Left ventricle myocardium inferior (tissue), 1 donor: ENCODE data around the gene TMED10. TPM values are rescaled to one million over a fixed set of nuclear protein-coding genes. Genes with fewer than 3 reads are reported as not detected.

ENCODE experiments used
- DNase-seq: peaks from one replicate; pipeline ENCODE4 v3.0.0-alpha.2; 2020
- H3K27ac ChIP-seq: fragments of 200-600 bp; replicated peaks from 2 replicates; pipeline ENCODE4 v1.8.0; 2021
- H3K27me3 ChIP-seq: fragments of 200-600 bp; 2 replicates; pipeline ENCODE4 v1.8.0; 2021; ENCODE audit warnings: low read depth
- H3K36me3 ChIP-seq: fragments of 200-600 bp; 2 replicates; pipeline ENCODE4 v1.8.0; 2021
- H3K4me1 ChIP-seq: fragments of 200-600 bp; 2 replicates; pipeline ENCODE4 v1.8.0; 2021
- H3K4me3 ChIP-seq: fragments of 200-600 bp; 2 replicates; pipeline ENCODE4 v1.8.0; 2021; ENCODE audit warnings: mild to moderate bottlenecking, moderate library complexity
- H3K9me3 ChIP-seq: fragments of 200-600 bp; replicated peaks from 2 replicates; pipeline ENCODE4 v1.8.0; 2021
- CTCF ChIP-seq: fragments of 200-600 bp; IDR thresholded peaks from 2 replicates; pipeline ENCODE4 v1.8.0; 2021; ENCODE audit warnings: antibody characterized with exemption, mild to moderate bottlenecking, borderline replicate concordance
- intact Hi-C: fragments of 100-400 bp; cut with micrococcal nuclease; formaldehyde crosslinking; loops from one replicate; pipeline ENCODE4 v1.11.0; 2022
- total RNA-seq: library from RNA; stranded (reverse); fragmentation: NEBNext Ultra II Directional; extraction: Animal tissue kit (Norgen Biotek cat#: 25700); gene quantifications from one replicate; pipeline ENCODE4 v1.2.1, GENCODE V29; 2021
- donor health status: DM: no; HTN: yes; CAD: no; lungs with severe emphysema.

The TMED10 gene
- total RNA-seq, 1 donor from 2014 or later, result 278 TPM

DNA sequence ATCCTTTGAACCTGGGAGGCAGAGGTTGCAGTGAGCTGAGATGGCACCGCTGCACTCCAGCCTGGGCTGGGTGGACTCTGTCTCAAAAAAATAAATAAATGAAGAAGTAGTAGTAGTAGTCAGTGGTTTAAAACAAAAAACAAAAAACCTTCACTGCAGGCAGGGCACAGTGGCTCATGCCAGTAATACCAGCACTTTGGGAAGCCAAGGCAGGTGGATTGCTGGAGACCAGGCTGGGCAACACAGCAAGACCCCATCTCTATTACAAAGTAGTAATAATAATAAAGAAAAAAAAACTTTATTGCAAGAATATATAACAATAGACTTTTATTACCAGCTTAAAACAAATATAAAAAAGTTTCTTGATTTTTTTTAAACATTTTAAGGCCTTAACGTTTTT, 35.8 kb downstream of the TMED10 start:
- H3K27me3 ChIP-seq, result no peaks in the 10 kb centered on the region
- intact Hi-C loops, result loop anchor here (5.0 kb wide), 1 partner anchor 157 kb away; no protein-coding TSS in a partner anchor
- peaks cover 55% of the 10 kb centered on the region for H3K4me1 ChIP-seq
- peaks cover 8% of the 10 kb centered on the region for H3K36me3 ChIP-seq
- DNase-seq, result no peak
- H3K27ac ChIP-seq, result no peak overlapping the region
- no peak for TF ChIP-seq CTCF
- H3K9me3 ChIP-seq, result no peaks in the 10 kb centered on the region
- H3K4me3 ChIP-seq, result no peak overlapping the region

GRCh38 chr14:75139185-75139584, 37.2 kb downstream of the TMED10 start:
- no peaks in the 10 kb centered on the region for H3K27me3 ChIP-seq
- peaks cover 16% of the 10 kb centered on the region for H3K36me3 ChIP-seq
- no peak for TF ChIP-seq CTCF
- H3K4me1 ChIP-seq, result peaks cover 41% of the 10 kb centered on the region
- intact Hi-C loops, result loop anchor here (10.0 kb wide), 1 partner anchor 346 kb away; no protein-coding TSS in a partner anchor
- no peak for DNase-seq
- H3K27ac ChIP-seq, result peak overlapping the region; percentile 54
- no peaks in the 10 kb centered on the region for H3K9me3 ChIP-seq
- H3K4me3 ChIP-seq, result no peak overlapping the region

GRCh38 chr14:75138492-75138891, 37.9 kb downstream of the TMED10 start:
- TF ChIP-seq CTCF, result no peak
- Histone ChIP-seq H3K9me3 (peaks cover 5% of the 10 kb centered on the region), H3K4me1 (peaks cover 34% of the 10 kb centered on the region), H3K27ac (peak overlapping the region; percentile 54), H3K27me3 (no peaks in the 10 kb centered on the region), H3K36me3 (peaks cover 23% of the 10 kb centered on the region), H3K4me3 (no peak overlapping the region)
- intact Hi-C loops, result loop anchor here (10.0 kb wide), 1 partner anchor 346 kb away; no protein-coding TSS in a partner anchor
- DNase-seq, result no peak

DNA sequence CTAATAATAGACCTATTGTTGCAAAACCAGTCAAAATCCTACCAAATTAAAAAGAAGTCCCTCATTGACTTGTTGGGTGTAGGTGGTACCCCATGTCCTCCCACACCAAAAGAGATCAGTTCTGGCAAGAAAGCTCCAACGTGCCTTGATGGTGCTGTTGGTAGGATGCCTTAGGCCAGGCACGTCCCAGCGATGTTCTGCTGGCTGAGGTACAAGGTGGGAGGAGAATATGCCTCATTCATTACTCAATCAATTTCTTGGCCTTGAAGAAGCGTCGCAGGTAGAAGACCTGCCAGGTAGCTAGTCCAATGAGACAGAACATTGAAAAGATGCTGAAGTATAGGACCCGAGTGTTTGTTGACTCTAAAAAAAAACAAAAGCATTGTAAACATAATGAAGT, 41.8 kb downstream of the TMED10 start:
- no peak for DNase-seq
- H3K4me3 ChIP-seq, result no peak overlapping the region
- peaks cover 5% of the 10 kb centered on the region for H3K9me3 ChIP-seq
- no peaks in the 10 kb centered on the region for H3K27me3 ChIP-seq
- no peak overlapping the region for H3K27ac ChIP-seq
- no peak for TF ChIP-seq CTCF
- H3K4me1 ChIP-seq, result peaks cover 25% of the 10 kb centered on the region
- H3K36me3 ChIP-seq, result peaks cover 29% of the 10 kb centered on the region
- intact Hi-C loops, result loop anchor here (5.0 to 10.0 kb wide), 2 partner anchors 168 to 350 kb away; no protein-coding TSS in a partner anchor

GRCh38 chr14:75133597-75133996, 42.8 kb downstream of the TMED10 start:
- Histone ChIP-seq H3K4me3 (no peak overlapping the region), H3K27ac (no peak overlapping the region), H3K36me3 (peaks cover 29% of the 10 kb centered on the region), H3K4me1 (peaks cover 17% of the 10 kb centered on the region), H3K9me3 (peaks cover 5% of the 10 kb centered on the region), H3K27me3 (no peaks in the 10 kb centered on the region)
- no peak for DNase-seq
- TF ChIP-seq CTCF, result no peak
- intact Hi-C loops, result loop anchor here (5.0 to 10.0 kb wide), 2 partner anchors 169 to 351 kb away; no protein-coding TSS in a partner anchor
